ENCODE data around the gene ZNF850. TPM values are rescaled to one million over a fixed set of nuclear protein-coding genes. Genes with fewer than 3 reads are reported as not detected.
"Not testable (repeated sequence)": the region's sequence is repeated elsewhere in the genome, so short reads cannot be mapped to it uniquely, and the experiment has no call there.

Gene ZNF850
- polyA plus RNA-seq, 1 experiment, result 1.2 TPM

GRCh38 chr19:36797786-36798108 lies 25.1 kb upstream of the ZNF850 start:
- DNase-seq (ENCODE audit: low read depth, low spot score), result no peak
- peak overlapping the region; percentile 96 for H3K4me3 ChIP-seq (ENCODE audit: low read depth, low read length)
- H3K9me3 ChIP-seq (ENCODE audit: control insufficient read depth, insufficient read depth, low read length), result peaks cover 67% of the 10 kb centered on the region
- TF ChIP-seq, protein P1, sequence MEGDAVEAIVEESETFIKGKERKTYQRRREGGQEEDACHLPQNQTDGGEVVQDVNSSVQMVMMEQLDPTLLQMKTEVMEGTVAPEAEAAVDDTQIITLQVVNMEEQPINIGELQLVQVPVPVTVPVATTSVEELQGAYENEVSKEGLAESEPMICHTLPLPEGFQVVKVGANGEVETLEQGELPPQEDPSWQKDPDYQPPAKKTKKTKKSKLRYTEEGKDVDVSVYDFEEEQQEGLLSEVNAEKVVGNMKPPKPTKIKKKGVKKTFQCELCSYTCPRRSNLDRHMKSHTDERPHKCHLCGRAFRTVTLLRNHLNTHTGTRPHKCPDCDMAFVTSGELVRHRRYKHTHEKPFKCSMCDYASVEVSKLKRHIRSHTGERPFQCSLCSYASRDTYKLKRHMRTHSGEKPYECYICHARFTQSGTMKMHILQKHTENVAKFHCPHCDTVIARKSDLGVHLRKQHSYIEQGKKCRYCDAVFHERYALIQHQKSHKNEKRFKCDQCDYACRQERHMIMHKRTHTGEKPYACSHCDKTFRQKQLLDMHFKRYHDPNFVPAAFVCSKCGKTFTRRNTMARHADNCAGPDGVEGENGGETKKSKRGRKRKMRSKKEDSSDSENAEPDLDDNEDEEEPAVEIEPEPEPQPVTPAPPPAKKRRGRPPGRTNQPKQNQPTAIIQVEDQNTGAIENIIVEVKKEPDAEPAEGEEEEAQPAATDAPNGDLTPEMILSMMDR (IDR thresholded peaks at IDR 0.05; ENCODE audit: low read depth, low read length), result no peak
- H3K27me3 ChIP-seq (ENCODE audit: control insufficient read depth, insufficient read depth, low read length), result no peaks in the 10 kb centered on the region
- peak overlapping the region; percentile 68 for H3K27ac ChIP-seq (ENCODE audit: low read depth, low read length)
- POLR2A ChIA-PET, result interaction anchor here (0.8 kb wide), 1 partner anchor 25 kb away, joined by 3 read pairs; the partner anchor contains the start of gene ZNF850
- CTCF ChIA-PET, result no interaction called here

- H3K9me3 ChIP-seq (ENCODE audit: control insufficient read depth, insufficient read depth, low read length), result peaks cover 68% of the 10 kb centered on the region
- TF ChIP-seq, protein P1 (IDR thresholded peaks at IDR 0.05; ENCODE audit: low read depth, low read length), result no peak
- peak overlapping the region; percentile 96 for H3K4me3 ChIP-seq (ENCODE audit: low read depth, low read length)
- no peak for DNase-seq (ENCODE audit: low read depth, low spot score)
- peak overlapping the region; percentile 39 for H3K27ac ChIP-seq (ENCODE audit: low read depth, low read length)
- ChIA-PET POLR2A (interaction anchor here (0.6 kb wide), 1 partner anchor 54 kb away, joined by 4 read pairs; the partner anchor contains the start of gene ZNF345), CTCF (no interaction called here)
- no peaks in the 10 kb centered on the region for H3K27me3 ChIP-seq (ENCODE audit: control insufficient read depth, insufficient read depth, low read length)
These were observed 24.0 kb upstream of the ZNF850 start for GRCh38 chr19:36796714-36796992.

GRCh38 chr19:36791420-36792141 lies 19.0 kb upstream of the ZNF850 start:
- CTCF ChIA-PET; H3K27me3 ChIP-seq (ENCODE audit: control insufficient read depth, insufficient read depth, low read length); POLR2A ChIA-PET; DNase-seq (ENCODE audit: low read depth, low spot score); H3K4me3 ChIP-seq (ENCODE audit: low read depth, low read length); H3K27ac ChIP-seq (ENCODE audit: low read depth, low read length): not testable (repeated sequence)
- peaks cover 45% of the 10 kb centered on the region for H3K9me3 ChIP-seq (ENCODE audit: control insufficient read depth, insufficient read depth, low read length)

DNA sequence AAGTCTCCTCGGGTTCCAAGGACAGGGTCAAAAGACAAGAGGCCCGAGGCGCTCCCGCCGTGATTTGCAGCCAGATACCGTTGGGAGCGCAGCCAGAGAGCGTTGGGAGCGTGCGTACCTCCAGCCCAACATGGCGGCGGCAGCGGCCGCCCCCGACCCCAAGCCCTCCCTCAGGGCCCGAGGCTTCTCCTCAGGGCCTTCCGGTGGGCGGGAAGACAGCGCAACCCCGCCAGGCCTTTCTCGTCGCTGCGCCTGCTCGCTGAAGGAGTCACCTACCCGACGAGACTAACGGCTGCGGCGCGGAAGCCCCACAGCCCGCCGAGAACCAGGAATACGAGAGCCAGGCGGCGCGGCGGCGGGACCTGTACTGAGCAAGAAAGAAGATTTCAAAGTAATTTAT lies 3.2 kb upstream of the ZNF850 start:
- POLR2A ChIA-PET, result no interaction called here
- Histone ChIP-seq H3K27me3 (ENCODE audit: control insufficient read depth, insufficient read depth, low read length) (no peaks in the 10 kb centered on the region), H3K27ac (ENCODE audit: low read depth, low read length) (no peak overlapping the region), H3K4me3 (ENCODE audit: low read depth, low read length) (no peak overlapping the region), H3K9me3 (ENCODE audit: control insufficient read depth, insufficient read depth, low read length) (peaks cover 40% of the 10 kb centered on the region)
- CTCF ChIA-PET, result no interaction called here
- TF ChIP-seq, protein P1 (IDR thresholded peaks at IDR 0.05; ENCODE audit: low read depth, low read length), result no peak
- no peak for DNase-seq (ENCODE audit: low read depth, low spot score)

DNA sequence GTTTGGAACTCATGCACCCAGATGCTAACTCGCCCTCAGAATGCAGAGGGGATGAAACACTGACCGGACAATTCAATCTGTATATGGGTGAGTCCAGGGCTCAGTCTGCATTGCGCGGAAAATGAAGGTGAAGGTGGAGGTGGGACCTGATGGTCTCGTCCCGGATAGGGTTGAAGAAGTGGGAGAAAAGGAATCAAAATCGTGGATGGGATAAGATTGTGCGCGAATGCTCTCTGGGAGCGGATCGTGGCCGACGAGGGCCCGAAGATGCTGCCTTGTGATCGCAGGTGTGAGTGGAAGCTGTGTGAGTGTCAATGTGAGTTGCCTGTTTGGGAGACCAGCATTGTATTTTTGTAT lies 594 bp upstream of the ZNF850 start:
- TF ChIP-seq, protein P1 (IDR thresholded peaks at IDR 0.05; ENCODE audit: low read depth, low read length), result no peak
- H3K27me3 ChIP-seq (ENCODE audit: control insufficient read depth, insufficient read depth, low read length), result no peaks in the 10 kb centered on the region
- H3K9me3 ChIP-seq (ENCODE audit: control insufficient read depth, insufficient read depth, low read length), result peaks cover 48% of the 10 kb centered on the region
- peak overlapping the region; percentile 94 for H3K4me3 ChIP-seq (ENCODE audit: low read depth, low read length)
- H3K27ac ChIP-seq (ENCODE audit: low read depth, low read length), result no peak overlapping the region
- ChIA-PET CTCF (no interaction called here), POLR2A (interaction anchor here (0.6 to 1.2 kb wide), 3 partner anchors 24 to 199 kb away, joined by 3 to 4 read pairs (median 3); partner anchors contain the start of gene ZNF529)
- DNase-seq (ENCODE audit: low read depth, low spot score), result no peak
